H1 (cell line): ENCODE data around the gene DMAC2L. TPM values are rescaled to one million over a fixed set of nuclear protein-coding genes. Genes with fewer than 3 reads are reported as not detected.

Experiments
- KDM1A ChIP-seq: fragments of 200-600, 300-600 bp; sonication (generic); IDR thresholded peaks from 2 replicates; pipeline ENCODE4 v1.7.1; 2016; ENCODE audit warnings: mild to moderate bottlenecking, low read length, borderline replicate concordance
- KDM4A ChIP-seq: IDR thresholded peaks from one replicate; pipeline ENCODE4 v1.7.1; 2012; ENCODE audit warnings: low read depth, mild to moderate bottlenecking, moderate library complexity, low read length, inconsistent platforms; ENCODE audit not compliant: severe bottlenecking
- RFX5 ChIP-seq: IDR thresholded peaks from 2 replicates; pipeline ENCODE4 v1.6.1; 2011; ENCODE audit warnings: low read depth, low read length, improper control_type of control experiment, borderline replicate concordance
- TAF7 ChIP-seq: optimal IDR thresholded peaks from 2 replicates; pipeline ENCODE3; 2011; ENCODE audit warnings: low read depth, mild to moderate bottlenecking, inconsistent platforms, low read length, moderate library complexity, borderline replicate concordance
- TCF12 ChIP-seq: IDR thresholded peaks from 2 replicates; pipeline ENCODE4 v1.6.1; 2011; ENCODE audit warnings: low read depth, mild to moderate bottlenecking, low read length
- TEAD4 ChIP-seq: IDR thresholded peaks from 2 replicates; pipeline ENCODE4 v1.6.1; 2012; ENCODE audit warnings: low read depth, low read length, inconsistent platforms, mixed read lengths
- polyA plus RNA-seq, 7 experiments: library from polyadenylated mRNA; depleted of rRNA in 3 of 7; stranded (reverse) in 5 of 7; unstranded in 2 of 7; fragments of >200 nt in 5 of 7; fragments of 200-250 nt in 2 of 7; gene quantifications; 1 replicate in 5 of 7; 2 replicates in 1 of 7; 4 replicates in 1 of 7; pipeline versions ENCODE4 v1.2.1 to v1.2.3, GENCODE V29; 2011 to 2013; ENCODE audit warnings: missing spikeins in 2 of 7, mixed read lengths in 2 of 7
- total RNA-seq: library from RNA; stranded (reverse); fragmentation: NEBNext Ultra II Directional; extraction: Animal tissue kit (Norgen Biotek cat#: 25700); gene quantifications from 2 replicates; pipeline ENCODE4 v1.2.1, GENCODE V29; 2021

The DMAC2L gene
- total and polyA plus RNA-seq, 2 of the 8 experiments (the other 6 are each of a cell fraction or from before 2014, with no cell fraction given): 20.3 to 28.9 TPM

DNA sequence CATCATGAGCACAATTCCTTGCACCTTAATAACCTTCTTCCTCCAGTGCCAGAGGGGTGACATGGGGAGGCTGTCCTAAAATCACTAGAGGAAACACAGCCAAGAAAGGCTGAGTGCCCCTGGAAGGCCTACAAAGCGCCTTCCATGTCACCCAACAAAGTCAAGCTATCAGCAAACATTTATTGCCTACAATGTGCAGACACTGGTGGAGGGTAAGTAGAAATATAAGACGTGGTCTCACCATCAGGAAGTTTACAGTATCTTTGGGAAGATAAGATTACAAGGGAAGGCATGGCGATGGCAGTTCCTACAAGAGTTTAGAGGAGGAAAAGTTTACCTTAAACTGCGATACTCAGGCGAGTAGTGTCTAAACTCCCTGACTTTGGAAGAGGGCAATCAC, 27.9 kb downstream of the DMAC2L start (continued):
- TF ChIP-seq RFX5 (no peak), KDM4A (no peak), KDM1A (no peak), TAF7 (no peak), TEAD4 (no peak), TCF12 (no peak)
